Fibroblast of skin of back (primary cell): ENCODE measurements around the gene PGC.

Source experiments
- DNase-seq: peaks from one replicate; pipeline ENCODE4 v3.0.0-alpha.2; 2013

Gene PGC

DNA sequence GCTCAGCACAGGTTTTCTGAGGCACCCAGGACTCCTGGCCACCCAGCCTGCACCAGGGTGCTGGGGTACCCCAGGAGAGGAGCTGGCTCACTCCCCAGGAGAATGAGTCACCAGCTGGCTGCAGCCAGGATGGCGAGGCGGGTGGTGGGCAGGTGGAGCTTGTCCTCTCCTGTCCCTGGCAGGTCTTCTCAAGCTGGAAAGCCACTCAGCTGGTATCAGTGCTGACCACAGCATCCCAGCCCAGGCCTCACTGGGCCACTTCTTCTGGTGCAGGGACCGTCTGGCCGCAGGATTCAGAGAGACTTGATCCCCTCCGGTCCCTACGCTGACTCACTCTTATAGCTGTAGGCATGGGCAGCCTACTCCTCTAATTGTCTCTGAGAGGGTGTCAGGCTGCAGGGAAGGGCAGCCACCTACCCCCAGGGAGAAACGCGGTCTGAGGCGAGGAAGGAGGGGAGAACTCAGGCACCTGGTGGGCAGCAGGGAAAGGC is 34.0 kb downstream of the PGC start:
- no peak for DNase-seq

DNA sequence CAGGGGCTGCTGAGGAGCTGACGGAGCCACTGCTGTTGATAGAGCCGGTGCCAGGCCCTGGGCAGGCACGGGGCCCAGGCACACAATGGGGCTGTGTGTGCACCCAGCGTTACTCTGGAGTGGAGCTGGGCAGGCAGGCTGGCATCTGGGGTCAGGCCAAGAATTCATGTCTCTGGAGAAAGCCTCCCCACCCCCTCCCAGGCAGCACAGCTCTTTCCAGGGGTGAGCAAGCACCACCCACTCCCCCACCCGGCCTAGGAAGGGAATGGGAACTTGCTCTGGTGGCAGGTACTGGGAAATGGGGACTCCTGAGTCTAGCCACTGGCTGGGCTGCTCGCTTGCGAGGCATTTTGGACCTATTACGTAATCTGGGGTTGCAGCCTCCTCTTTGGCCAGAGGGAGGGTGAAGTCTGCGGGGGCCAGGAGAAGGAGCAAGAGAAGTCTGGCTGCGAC is 34.5 kb downstream of the PGC start:
- DNase-seq: no peak

DNA sequence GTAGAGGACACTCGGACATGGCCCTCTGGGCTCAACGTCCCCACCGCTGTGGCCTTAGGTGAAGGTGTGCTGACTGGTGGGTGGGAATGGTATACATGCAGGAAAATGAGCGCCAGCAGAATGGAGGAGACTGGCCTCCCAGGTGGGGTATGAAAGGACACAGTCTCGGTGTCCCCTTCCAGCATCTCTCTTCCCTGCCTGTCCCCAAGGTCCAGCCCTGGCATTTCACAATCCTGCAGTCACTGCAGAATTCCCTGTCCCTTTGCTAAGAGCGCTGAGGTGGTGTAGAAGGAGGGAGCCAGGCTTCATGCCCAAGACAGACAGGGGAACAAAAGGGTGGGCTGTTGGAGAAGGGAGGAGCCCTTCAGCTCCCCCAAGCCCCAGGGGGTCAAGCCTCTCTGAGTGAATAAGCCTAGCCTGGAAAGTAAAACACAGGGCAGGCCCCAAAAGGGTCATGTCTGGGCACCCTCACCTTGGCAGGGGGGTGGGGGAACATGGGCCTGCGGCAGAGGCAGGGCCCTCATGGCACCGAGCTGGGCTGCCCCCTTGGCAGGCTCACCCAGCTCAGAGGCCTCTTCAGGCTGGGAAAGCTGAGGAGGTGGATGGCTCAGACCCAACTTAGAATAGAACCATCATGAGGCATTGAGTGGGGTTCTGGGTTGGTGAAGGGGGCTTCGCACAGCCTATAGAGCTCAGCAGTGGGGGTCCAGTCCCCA is 35.7 kb downstream of the PGC start:
- DNase-seq: no peak

DNA sequence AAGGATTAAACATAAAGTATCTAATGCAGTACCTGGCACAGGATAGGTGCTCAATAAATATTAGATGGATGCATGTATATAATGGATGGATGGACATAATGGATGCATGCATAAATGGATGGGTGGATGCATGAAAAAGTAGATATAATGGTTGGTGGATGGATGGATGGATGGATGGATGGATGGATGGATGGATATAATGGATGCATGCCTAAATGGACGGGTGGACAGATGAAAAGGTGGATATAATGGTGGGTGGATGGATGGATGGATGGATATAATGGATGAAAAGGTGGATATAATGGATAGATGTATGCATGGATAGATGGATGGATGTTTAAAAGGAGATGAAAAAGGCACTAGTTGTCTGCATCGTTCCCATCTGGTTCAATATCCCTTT is 37.8 kb downstream of the PGC start:
- DNase-seq: no peak

DNA sequence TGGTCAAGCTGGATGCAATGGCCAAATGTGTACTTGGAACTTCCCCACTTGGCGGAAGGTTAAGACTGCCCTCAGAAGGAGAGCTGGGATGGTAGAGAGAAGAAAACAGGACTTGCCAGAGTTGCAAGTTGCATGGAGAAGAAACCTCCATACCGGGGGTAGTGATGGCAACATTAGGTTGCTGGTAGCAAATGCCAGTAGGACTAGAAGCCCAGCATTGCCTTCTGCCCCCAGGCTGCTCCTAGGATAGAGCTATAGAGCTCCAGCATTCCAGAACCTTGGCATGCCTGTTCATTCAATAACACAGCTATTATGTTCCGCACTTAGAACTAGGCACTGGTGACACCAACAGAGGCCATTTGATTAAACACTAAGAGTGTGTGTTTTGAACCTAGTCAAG is 38.3 kb downstream of the PGC start:
- DNase-seq: no peak

DNA sequence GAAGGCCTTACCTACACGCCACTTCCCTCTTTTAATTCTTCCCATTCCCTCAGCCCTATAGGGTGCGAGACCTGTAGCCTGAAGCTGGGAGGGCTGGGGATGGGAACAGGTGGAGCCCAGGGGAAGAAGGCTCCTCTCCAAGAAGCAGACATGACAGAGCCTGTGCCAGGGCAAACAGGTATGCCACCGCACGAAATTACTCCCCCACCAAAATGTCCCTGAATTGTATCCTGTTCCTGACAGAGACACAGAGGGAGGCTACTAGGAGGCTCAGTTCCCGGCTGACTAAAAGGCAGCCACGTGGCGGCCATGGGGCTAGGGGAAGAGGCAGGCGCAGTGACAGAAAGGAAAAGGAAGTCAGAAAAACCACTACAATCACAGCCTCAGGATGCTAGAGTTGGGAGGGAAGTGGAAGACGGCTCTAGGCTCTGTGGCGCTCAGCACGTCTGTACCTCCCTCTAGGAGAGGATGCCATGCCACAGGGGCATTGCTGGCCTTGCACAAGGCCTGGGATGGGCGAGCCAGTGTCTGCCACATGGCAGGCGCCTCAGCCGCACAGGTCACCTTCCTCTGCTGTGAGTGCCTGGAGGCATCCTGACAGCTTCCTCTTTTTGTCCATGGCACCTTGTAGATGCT is 39.5 kb downstream of the PGC start:
- no peak for DNase-seq

DNA sequence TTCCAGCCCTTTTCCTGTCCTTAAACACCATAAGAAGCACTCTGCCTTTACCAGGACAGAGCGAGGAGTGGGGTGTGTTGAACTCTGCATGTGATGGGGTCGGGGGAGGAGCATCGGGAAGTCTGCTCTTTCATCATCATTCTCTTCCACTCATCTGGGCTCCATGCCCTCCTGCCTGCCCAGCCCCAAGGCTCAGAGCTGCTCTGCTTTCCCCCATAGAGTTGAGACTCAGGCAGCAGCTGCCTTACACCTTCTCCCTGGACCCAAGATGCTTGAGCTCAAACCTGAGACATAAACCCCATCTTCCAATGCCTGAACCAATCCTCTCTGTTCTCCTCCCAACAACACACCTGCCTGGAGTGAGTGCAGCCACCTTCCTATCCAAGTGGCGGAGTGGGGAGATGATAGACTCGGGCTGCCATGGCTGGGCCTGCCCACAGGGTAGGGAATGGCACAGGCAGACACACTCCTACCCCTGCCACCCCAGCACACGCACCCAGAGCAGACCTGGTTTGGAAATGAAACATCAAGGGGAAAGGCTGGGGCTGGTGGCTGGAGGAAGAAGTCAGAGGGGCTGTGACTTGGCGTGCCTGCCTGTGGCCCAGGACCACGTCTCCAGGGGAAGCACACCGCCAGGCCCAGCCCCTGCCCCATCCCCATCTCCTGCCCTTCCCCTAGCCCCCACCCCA is 40.2 kb downstream of the PGC start:
- no peak for DNase-seq

DNA sequence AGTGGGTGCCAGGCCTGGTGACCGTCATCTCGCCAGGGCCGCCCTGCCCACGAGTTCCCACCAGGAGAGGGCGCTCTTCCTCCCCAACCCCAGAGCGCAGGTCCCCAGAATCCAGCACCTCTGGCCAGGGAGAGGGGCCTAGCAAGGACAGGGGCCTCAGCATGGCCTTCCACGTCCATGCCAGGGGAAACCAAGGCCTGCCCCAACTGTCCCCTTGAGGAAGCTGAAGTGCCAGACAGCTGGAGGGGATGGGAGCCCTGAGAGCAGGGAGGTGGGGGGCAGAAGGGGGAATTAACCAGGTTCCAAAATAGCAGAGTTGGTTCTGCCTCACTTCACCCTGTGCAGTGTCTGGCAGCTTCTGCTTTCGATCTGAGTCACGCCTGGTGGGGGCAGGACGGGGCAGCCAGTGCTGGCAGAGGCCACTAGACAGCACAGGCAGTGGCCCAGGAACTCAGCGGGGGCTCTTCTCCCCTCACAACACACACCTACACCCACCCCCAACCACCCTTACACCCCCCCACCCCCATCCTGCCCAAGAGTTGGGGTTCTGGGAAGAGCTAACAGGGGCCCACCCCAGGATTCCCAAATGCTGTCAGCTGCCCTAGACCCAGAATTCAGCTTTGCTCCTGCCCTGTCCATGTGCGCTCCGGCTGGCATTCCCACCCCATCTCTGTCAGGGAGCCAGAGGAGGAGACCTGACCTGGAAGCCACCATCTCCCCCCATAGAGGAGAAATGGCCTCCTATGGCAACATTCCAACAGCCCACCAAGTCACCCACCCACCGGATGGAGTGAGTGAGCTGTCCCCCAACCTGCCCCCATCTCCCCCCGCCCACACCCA is 41.0 kb downstream of the PGC start:
- DNase-seq: peak; percentile 64

DNA sequence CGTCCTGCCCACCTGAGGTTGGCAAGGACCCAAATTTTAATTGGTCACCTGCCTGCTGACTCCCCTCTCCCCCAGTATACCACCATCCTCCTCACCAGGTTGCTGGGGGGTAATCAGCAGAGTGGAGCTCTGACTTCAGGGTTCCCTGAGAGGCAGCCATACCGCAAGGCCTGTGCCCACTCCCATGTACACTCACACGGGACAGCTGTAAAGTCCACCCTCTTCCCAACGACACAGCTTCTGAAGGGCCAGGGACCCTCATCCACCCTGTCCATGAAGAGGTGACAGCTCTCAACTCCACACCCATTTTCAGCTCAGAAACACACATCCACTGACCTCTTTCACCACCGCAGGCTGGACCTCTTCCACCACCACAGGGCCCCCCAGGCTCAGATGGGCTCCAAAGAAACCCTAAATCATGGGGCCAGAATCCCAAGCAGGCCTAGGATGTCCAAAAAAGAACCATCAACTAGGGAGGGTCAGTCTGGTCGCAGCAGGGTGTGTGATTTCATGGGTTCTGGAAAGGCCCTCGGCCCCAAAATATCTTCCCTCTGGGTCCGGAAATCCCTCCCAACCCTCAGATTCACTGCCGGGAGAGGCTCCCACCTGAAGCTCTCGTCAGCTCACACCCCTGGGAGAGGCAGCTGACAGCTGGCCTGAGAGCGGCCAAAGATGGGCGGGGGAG is 41.7 kb downstream of the PGC start:
- DNase-seq: no peak

DNA sequence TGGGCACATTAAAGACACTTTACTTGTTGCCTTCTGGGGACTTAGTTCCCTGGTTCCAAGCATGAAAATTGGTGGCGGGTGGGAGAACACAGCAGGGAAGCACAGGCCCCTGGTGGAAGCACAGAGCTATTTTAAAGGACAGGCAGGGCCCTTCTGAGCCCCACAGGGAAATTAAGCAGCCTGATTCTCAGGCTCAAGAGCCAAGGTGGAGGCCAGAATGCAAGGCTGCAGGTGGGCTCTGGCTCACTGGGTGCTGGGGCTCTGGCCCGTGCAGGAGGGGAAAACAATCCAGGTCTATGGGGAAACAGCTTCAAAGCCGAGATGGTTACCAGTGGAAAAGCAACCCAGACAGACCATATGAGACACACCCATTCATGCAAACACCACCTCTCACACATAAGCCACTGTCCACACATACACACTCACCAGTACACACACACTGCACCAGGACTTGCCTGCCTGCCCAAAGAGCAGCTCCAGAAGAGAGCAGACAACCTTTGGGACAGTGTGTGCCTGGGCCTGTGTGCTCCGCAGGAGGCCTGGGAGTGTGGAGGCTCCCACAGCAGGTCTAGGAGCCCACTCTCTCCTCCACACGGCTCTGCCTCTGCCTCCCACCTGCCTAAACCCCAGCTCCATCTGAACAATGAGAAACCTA is 42.4 kb downstream of the PGC start:
- no peak for DNase-seq

DNA sequence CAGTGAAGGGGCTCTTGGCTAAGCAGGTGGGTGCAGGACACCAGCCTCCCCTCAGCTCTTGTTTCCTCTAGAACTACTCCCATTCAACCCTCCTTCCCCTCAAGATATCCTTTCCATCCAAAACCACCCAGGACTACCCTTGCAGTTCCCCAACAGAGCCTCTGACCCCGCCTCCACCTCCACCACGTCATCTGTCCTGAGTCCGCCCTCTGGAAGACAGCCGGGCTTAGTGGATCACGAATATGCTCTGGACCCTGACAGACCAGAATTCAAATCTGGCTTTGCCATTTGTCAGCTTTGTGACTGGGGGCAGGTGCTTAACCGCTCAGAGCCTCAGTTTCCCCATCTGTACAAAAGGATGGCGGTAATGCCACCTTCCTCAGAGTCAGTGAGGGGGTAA is 43.2 kb downstream of the PGC start:
- no peak for DNase-seq

DNA sequence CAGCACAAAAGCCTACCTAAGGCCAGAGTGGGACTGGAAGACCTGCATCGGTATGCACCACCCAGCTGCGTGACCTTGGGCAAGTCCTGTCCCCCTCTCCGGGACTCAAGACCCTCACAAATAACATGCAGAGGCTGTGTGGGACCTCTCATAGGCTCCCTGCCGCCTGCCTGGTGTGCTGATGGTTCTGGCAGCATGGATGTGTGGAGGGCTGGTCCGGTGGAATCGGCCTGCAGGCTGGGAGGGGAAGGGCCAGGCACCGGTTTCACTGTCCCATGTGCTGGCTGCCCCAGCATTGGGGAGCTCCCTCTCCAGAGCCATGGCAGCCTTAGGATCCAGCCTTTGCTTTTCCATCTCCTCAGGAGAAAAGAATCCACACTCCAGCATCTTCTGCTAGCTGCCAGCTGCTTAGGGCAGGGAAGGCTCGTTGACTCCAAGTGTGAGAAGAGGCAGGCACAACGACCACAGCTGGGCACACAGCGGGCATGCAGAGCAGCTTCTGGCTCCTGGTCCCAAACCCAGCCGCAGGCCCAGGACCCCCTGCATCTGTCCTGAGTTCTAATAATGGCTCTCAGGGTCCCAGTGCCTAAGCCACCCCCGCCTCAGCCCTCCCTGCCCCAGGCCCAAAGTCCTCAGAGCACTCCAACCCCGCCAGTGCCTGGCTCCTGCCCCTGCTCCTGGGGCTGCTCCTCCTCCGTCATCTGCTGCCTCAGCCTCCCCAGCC is 44.3 kb downstream of the PGC start:
- no peak for DNase-seq

DNA sequence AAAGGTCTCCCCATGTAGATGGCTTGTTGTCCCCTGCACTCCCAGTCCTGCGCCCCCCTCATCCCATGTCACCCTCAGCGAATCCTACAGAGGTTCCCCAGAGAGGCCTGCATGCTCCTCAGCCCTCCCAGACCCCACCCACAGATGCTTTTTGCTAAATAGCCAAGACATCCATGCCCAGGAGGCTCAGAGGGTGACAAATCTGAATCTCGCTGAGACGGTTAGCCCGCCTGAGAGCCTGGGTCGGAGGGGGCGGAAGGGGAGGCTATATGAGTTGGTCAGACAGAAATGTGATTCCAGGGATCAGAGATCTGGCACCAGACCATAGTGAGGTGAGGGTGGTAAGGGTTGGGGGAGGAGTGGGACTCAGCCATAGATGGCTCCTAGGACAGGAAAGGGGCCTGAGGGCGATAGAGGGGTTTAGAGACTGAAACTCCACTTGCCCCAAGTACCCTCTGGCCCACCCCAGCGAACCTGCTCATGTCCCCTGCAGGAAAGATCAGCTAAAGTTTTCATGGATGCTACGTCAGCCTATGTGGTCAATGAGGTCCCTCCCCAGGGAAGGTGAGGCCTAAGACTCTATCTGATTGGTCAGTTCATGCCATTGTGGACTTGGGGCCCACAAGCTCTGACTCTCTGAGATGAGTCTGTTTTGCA is 45.0 kb downstream of the PGC start:
- no peak for DNase-seq

DNA sequence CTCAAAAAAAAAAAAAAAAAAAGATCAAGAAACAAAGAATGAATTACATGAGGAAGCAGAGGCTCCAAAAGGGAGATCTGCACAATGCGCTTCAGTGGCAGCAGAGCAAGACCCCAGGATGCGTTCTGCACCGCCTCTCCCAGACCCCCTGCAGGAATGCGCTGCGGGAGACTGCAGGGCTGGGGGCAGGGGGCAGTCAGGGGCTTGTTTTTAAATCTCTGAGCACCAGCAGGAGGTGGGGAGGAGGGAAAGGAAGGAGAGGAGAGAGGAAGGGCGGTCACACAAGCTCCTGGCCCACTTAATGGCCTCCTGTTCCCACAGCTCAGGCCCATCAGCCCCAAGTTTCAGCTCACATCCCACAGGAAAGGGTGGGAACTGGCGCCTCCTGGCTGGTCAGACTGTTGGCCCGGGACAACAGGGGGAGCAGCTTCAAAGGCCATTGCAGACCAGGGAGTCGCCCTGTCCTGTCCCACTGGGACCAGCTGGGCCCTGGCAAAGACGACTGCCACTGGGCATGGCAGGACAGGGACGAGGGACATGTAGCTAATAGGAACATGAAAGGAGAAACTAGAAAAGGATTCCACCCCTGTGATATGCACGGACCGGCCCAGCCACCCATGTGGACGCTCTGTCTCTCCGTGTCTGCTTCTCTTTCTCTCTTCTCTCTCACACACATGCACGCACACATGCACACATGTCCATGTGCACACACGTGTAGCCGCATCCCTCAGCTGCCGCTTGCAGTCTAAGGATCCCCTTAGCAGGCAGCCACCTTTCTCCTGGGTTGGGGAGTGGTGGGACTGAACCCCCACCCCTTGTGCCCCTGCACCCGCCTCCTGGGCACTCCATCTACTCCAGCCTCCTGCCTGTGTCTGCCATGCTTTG is 46.5 kb downstream of the PGC start:
- no peak for DNase-seq

DNA sequence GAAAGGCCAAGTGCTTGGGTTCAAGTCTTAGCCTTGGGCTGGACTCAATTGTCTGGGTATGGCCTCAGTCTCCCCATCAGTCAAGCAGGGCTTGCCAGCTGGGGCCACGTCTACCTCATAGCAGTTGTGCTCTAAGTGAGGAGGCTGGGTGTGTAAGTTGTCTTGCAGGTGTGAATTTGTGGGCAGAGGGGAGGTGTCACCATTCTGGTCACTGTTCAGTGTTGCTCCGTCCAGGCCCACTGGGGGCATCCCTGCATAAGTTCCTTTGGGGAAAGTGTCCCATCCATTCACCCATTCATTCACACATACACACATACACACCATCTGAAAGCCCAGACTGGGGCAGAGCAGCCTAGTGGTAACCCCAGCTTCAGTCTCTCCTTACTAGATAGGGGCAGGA is 48.1 kb downstream of the PGC start:
- no peak for DNase-seq

DNA sequence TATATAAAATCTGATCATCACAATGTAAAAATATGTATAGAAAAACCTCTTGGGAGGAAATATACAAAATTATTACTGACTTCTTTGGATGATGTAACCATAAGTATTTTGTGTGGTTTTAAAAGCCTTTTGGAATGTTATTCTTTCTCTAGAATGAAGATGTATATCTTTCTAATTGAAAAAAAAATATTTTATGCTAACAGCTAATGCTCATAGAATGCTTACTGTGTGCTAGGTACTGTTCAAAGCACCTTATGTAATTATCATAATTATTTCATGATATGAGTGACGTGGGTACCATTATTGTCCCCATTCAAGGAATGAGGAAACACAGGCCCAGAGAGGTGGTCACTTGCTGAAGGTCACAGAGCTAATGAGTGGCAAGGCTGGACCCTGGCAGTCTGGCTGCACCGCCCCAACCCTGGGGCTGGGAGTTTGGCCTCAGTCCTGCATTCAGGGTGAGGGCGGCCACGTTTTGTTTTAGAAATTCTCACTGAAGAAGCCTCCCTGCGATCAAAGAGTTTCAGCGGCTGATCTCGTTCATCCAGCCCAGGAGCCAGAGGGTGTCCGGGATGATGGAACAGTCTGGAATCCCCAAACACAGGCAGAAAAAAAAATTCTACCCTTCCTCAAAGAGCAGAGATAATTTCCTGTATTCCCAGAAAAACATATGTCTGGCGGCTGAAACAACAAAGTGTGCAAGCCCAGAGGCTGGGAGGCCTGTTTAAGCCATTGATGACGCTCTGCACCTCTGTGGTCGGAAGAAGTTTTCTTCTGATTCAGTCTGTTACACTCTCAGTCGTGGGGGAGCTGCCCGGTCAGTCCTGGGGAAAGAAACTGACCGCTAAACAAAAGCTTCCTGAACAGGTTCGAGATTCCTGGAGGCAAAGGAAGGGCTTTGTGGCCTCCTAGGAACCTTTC is 49.1 kb downstream of the PGC start:
- peak; percentile 97 for DNase-seq

DNA sequence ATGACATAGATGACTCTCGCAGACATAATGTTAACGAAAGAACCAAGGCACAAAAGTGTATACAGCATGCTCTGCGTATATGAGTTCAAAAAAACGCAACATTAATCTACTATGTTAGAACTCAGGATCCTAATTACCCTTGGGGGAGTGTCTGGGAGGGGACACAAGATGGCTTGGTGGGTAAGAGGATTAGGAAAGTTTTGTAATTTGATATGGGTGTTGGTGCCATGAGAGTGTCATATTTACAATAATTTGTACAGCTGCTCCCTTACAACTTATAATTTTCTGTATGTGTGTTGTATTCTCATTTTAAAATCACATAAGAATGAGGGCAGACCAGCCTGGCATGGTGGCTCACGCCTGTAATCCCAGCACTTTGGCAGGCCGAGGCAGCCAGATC is 50.4 kb downstream of the PGC start:
- no peak for DNase-seq

DNA sequence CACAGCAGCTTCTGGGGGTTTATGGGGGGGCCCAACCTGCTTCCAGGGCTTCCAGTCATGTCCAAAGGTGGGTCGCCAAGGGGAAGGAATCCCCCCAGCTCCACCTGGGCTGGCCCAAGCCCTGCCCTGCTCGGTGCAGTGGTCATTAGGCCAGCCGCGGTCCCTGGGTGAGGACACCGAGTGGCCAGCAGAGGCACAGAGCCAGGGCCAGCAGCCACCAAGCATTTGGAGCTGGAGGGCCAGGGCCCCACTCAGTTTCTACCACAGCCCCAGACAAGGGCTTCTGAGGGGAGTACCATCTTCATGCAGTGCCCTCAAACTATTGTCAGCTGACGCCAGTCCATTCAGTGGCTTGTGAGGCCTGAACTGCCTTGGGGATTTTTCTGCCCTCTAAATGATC is 51.4 kb downstream of the PGC start:
- DNase-seq: no peak
